Retinal pigment epithelial cell (primary cell): Measurements from ENCODE around the gene NECTIN1.

Source experiments
- DNase-seq: peaks from one replicate; pipeline ENCODE4 v3.0.0-alpha.2; 2010; ENCODE audit warnings: low read depth
- H3K4me3 ChIP-seq: 2 replicates; pipeline ENCODE4 v1.5.1; 2011; ENCODE audit warnings: mild to moderate bottlenecking, low read length, control low read depth, moderate library complexity
- CTCF ChIP-seq: conservative IDR thresholded peaks from 2 replicates; pipeline ENCODE4 v1.5.1; 2011; ENCODE audit warnings: low read depth, low read length, control low read depth, inconsistent platforms

Gene NECTIN1

GRCh38 chr11:119664063-119664572 lies 64.9 kb downstream of the NECTIN1 start:
- TF ChIP-seq CTCF, result no peak
- DNase-seq, result no peak
- H3K4me3 ChIP-seq, result no peak overlapping the region

- no peak overlapping the region for H3K4me3 ChIP-seq
- no peak for TF ChIP-seq CTCF
- DNase-seq, result no peak
These were observed 65.7 kb downstream of the NECTIN1 start for GRCh38 chr11:119663279-119663678.

GRCh38 chr11:119661226-119661625 lies 67.8 kb downstream of the NECTIN1 start:
- TF ChIP-seq CTCF, result no peak
- no peak for DNase-seq
- no peak overlapping the region for H3K4me3 ChIP-seq

- no peak overlapping the region for H3K4me3 ChIP-seq
- no peak for DNase-seq
- TF ChIP-seq CTCF, result no peak
These were observed 68.9 kb downstream of the NECTIN1 start for GRCh38 chr11:119659971-119660723.

- no peak for TF ChIP-seq CTCF
- no peak for DNase-seq
- no peak overlapping the region for H3K4me3 ChIP-seq
These were observed 75.9 kb downstream of the NECTIN1 start for GRCh38 chr11:119652907-119653659.

GRCh38 chr11:119651802-119652584 lies 77.0 kb downstream of the NECTIN1 start:
- H3K4me3 ChIP-seq, result no peak overlapping the region
- DNase-seq, result no peak
- no peak for TF ChIP-seq CTCF
